ENCODE data around the gene KLHDC4. TPM values are rescaled to one million over a fixed set of nuclear protein-coding genes. Genes with fewer than 3 reads are reported as not detected.
A peak's percentile ranks its signal among the peaks of the same experiment; 100 is the strongest.

The KLHDC4 gene
- total and polyA plus RNA-seq, 10 of the 15 experiments (the other 5 are each of a cell fraction or from before 2014, with no cell fraction given), result 0.80 to 62.1 (median 32.8) TPM

DNA sequence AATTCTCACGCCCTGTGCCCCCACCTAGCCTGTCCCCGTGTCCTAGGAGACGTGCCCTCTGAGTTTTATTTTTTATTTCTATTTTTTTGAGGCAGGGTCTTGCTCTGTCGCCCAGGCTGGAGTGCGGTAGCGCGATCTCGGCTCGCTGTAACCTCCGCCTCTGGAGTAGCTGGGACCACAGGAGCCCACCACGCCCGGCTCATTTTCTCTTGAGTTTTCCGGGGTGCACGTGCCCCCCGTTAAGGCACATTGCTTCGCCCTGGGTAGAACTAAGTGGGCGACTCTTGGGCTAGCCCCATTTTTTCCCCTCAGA, 655 bp upstream of the KLHDC4 start:
- ChIA-PET SMC1A (ENCODE audit: uncharacterized antibody, unreplicated experiment) (interaction anchor here (0.5 to 1.6 kb wide), 3 partner anchors 12 to 105 kb away, joined by 3 to 7 read pairs (median 4); no protein-coding TSS in a partner anchor), CTCF (interaction anchor here (1.1 to 1.9 kb wide), 4 partner anchors 8 to 105 kb away, joined by 3 to 6 read pairs (median 4); no protein-coding TSS in a partner anchor), RAD21 (ENCODE audit: unreplicated experiment) (interaction anchor here (0.7 to 1.2 kb wide), 3 partner anchors 44 to 1202 kb away, joined by 3 read pairs; no protein-coding TSS in a partner anchor), POLR2A (interaction anchor here (0.6 to 1.4 kb wide), 3 partner anchors 9 to 378 kb away, joined by 3 read pairs; no protein-coding TSS in a partner anchor)
- H4K20me1 ChIP-seq (ENCODE audit: control insufficient read depth, insufficient read depth), result no peaks in the 10 kb centered on the region
- FAIRE-seq (no peak), DNase-seq (ENCODE audit: low read depth, low spot score) (no peak), ATAC-seq (no peak)
- H3K9ac ChIP-seq (ENCODE audit: control insufficient read depth, insufficient read depth, low read length), result peak overlapping the region; percentile 94
- peak overlapping the region; percentile 89 for H3K4me3 ChIP-seq
- intact Hi-C loops (cut with micrococcal nuclease; ENCODE audit: unreplicated experiment), result loop anchor here (5.0 to 10.0 kb wide), 3 partner anchors 64 to 374 kb away; partner anchors contain the start of gene MAP1LC3B
- BruUV-seq (replicated peaks), result no TSS peak
- H2AFZ ChIP-seq (ENCODE audit: control insufficient read depth, low read depth, low read length), result peak overlapping the region; percentile 86
- peak overlapping the region; percentile 93 for H3K27ac ChIP-seq (ENCODE audit: control insufficient read depth, insufficient read depth)
- in situ Hi-C loops (cut with MboI), result no loop called here
- H3K4me1 ChIP-seq (ENCODE audit: control insufficient read depth, insufficient read depth, low read length), result peaks cover 6% of the 10 kb centered on the region
- TF ChIP-seq, protein P1, sequence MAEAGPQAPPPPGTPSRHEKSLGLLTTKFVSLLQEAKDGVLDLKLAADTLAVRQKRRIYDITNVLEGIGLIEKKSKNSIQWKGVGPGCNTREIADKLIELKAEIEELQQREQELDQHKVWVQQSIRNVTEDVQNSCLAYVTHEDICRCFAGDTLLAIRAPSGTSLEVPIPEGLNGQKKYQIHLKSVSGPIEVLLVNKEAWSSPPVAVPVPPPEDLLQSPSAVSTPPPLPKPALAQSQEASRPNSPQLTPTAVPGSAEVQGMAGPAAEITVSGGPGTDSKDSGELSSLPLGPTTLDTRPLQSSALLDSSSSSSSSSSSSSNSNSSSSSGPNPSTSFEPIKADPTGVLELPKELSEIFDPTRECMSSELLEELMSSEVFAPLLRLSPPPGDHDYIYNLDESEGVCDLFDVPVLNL (IDR thresholded peaks at IDR 0.05; ENCODE audit: low read depth, low read length), result no peak
- TF ChIP-seq TCF7 (IDR thresholded peaks at IDR 0.05; ENCODE audit: borderline replicate concordance), result no peak
- no peak for TF ChIP-seq NFXL1 (IDR thresholded peaks at IDR 0.05; ENCODE audit: borderline replicate concordance)
- peak in 1 of 2 experiments; percentile 43; a peak in 1 of 4 replicates for TF ChIP-seq BHLHE40 (IDR thresholded peaks at IDR 0.05; ENCODE audit: borderline replicate concordance in 1 of 2, low read depth in 2 of 2, low read length in 1 of 2)
- no peak for TF ChIP-seq RCOR1 (conservative IDR thresholded peaks at IDR 0.05; ENCODE audit: low read depth, low read length)
- 0 out of 2 replicates have a peak, but pooled peaks have one; percentile 16 for TF ChIP-seq NFIC (IDR thresholded peaks at IDR 0.05; ENCODE audit: low read depth, low read length)
- no peak for TF ChIP-seq RB1 (IDR thresholded peaks at IDR 0.05; ENCODE audit: borderline replicate concordance)
- TF ChIP-seq MYB (IDR thresholded peaks at IDR 0.05; ENCODE audit: borderline replicate concordance, low read depth, low read length), result no peak
- no peak for TF ChIP-seq BMI1 (IDR thresholded peaks at IDR 0.05; ENCODE audit: borderline replicate concordance)
- 0 out of 3 replicates have a peak, but pooled peaks have one; percentile 16 for TF ChIP-seq POU2F2 (IDR thresholded peaks at IDR 0.05; ENCODE audit: borderline replicate concordance, low read depth, low read length)
- TF ChIP-seq MLLT1 (IDR thresholded peaks at IDR 0.05), result peak; percentile 84
- 30% methylated on average over 17 of the region's 17 CpGs for WGBS (ENCODE audit: insufficient coverage, insufficient replicate concordance, low lambda C conversion rate, missing lambda C conversion rate)
- no peaks in the 10 kb centered on the region for H3K27me3 ChIP-seq (replicated peaks in 1 of 2; ENCODE audit: control insufficient read depth in 2 of 2, insufficient read depth in 2 of 2, low read length in 1 of 2)
- no peaks in the 10 kb centered on the region for H3K9me3 ChIP-seq (replicated peaks; ENCODE audit: control insufficient read depth, insufficient read depth, low read length)
- H3K36me3 ChIP-seq (ENCODE audit: control insufficient read depth in 2 of 2, insufficient read depth in 2 of 2, low read length in 1 of 2), result peaks cover 0 to 1% of the 10 kb centered on the region in 2 experiments; a peak in 1 of 4 replicates
- H3K4me2 ChIP-seq (ENCODE audit: control insufficient read depth, insufficient read depth), result peak overlapping the region; percentile 89
- peaks cover 32% of the 10 kb centered on the region for H3K79me2 ChIP-seq (ENCODE audit: control insufficient read depth, insufficient read depth, low read length)

Measured in GM12878 (cell line).